Neural crest cell (in vitro differentiated cells): Measurements from ENCODE around the gene CSMD2. TPM values are rescaled to one million over a fixed set of nuclear protein-coding genes. Genes with fewer than 3 reads are reported as not detected.
"Not testable (repeated sequence)": the region's sequence is repeated elsewhere in the genome, so short reads cannot be mapped to it uniquely, and the experiment has no call there.

ENCODE experiments used
- DNase-seq: peaks from one replicate; pipeline ENCODE4 v3.0.0; 2021; ENCODE audit warnings: low read depth, mixed read lengths, low spot score
- H3K27ac Mint-ChIP-seq: one replicate; pipeline ENCODE4 v1.8.0; 2021; ENCODE audit warnings: mild to moderate bottlenecking, mixed read lengths; ENCODE audit not compliant: unreplicated experiment
- H3K27me3 Mint-ChIP-seq: 2 replicates; pipeline ENCODE4 v1.8.0; 2021; ENCODE audit warnings: low read depth, mild to moderate bottlenecking, mixed read lengths
- H3K36me3 Mint-ChIP-seq: 2 replicates; pipeline ENCODE4 v1.8.0; 2021; ENCODE audit warnings: low read depth, mild to moderate bottlenecking, mixed read lengths
- H3K4me1 Mint-ChIP-seq: 2 replicates; pipeline ENCODE4 v1.8.0; 2021; ENCODE audit warnings: mixed read lengths
- H3K4me3 Mint-ChIP-seq: one replicate; pipeline ENCODE4 v1.8.0; 2021; ENCODE audit warnings: mild to moderate bottlenecking, mixed read lengths
- H3K9me3 Mint-ChIP-seq: 2 replicates; pipeline ENCODE4 v1.8.0; 2021; ENCODE audit warnings: mixed read lengths
- total RNA-seq: library from RNA; stranded (reverse); gene quantifications from 2 replicates; pipeline ENCODE4 v1.2.1, GENCODE V29; 2021
- TF ChIP-seq, protein P1 (sequence below): fragments of 200-600 bp; sonication (generic); conservative IDR thresholded peaks from 2 replicates; pipeline ENCODE4 v1.5.0; 2021; ENCODE audit warnings: antibody characterized with exemption, mild to moderate bottlenecking

Gene CSMD2
- total RNA-seq, 1 donor from 2014 or later: 0.40 TPM

DNA sequence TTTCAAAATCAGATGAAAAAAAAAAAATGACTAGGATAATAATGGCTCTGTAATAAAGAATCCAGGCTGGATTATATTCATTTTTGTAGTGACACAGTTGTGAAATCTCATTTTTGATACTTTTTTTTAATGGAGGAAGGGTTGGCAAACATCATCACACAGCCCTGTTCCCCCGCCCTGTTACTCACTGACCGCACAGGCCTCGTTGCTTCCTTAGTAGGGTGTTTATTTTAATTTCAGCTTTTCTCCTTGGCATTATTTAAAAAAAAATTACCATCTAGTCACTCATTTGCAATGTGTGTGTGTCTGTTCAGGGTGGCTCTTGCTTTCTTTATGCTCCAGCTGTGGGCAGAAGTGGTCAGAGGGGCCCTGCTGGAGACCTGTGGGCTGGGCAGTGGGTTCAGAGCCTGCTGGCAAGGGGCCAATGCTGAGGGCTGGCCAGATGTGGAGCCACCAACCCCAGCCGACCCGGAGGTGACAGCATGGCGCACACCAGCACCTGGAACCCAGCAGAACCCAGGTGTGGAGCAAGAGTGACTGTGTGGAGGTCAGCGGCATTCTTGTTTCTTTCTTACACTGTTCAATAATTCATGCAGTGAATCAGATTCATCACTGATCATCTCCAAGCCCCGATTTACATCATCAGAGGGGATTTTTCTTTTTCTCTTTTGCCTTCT lies 648.0 kb downstream of the CSMD2 start:
- Mint-ChIP-seq H3K36me3 (no peaks in the 10 kb centered on the region), H3K4me3 (no peak overlapping the region), H3K4me1 (no peaks in the 10 kb centered on the region), H3K27me3 (peaks cover 3% of the 10 kb centered on the region), H3K9me3 (peaks cover 4% of the 10 kb centered on the region), H3K27ac (no peak overlapping the region)
- DNase-seq: no peak
- TF ChIP-seq, protein P1, sequence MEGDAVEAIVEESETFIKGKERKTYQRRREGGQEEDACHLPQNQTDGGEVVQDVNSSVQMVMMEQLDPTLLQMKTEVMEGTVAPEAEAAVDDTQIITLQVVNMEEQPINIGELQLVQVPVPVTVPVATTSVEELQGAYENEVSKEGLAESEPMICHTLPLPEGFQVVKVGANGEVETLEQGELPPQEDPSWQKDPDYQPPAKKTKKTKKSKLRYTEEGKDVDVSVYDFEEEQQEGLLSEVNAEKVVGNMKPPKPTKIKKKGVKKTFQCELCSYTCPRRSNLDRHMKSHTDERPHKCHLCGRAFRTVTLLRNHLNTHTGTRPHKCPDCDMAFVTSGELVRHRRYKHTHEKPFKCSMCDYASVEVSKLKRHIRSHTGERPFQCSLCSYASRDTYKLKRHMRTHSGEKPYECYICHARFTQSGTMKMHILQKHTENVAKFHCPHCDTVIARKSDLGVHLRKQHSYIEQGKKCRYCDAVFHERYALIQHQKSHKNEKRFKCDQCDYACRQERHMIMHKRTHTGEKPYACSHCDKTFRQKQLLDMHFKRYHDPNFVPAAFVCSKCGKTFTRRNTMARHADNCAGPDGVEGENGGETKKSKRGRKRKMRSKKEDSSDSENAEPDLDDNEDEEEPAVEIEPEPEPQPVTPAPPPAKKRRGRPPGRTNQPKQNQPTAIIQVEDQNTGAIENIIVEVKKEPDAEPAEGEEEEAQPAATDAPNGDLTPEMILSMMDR: no peak

DNA sequence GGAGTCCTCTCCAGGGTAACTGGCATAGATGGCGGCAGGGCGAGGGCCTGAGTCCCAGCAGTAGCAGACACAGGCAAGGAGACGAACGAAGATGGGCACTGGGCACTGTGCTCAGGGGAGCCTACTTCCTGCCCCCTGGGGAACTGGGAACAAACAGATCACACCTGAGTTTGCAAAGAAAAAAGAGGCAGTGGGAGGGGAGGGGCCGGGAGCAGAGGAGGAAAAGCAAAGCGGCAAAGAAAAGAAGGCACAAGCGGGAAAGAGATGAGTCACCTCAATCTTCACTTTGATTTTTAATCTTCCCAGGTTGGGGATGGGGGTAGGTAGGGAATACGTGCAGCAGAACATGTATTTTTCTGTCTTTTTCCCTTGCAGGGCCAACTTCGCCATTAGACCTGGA lies 648.6 kb downstream of the CSMD2 start:
- H3K36me3 Mint-ChIP-seq: no peaks in the 10 kb centered on the region
- H3K4me1 Mint-ChIP-seq: no peaks in the 10 kb centered on the region
- H3K9me3 Mint-ChIP-seq: peaks cover 4% of the 10 kb centered on the region
- H3K27me3 Mint-ChIP-seq: peaks cover 6% of the 10 kb centered on the region
- H3K27ac Mint-ChIP-seq: no peak overlapping the region
- no peak for DNase-seq
- H3K4me3 Mint-ChIP-seq: no peak overlapping the region
- TF ChIP-seq, protein P1: no peak

DNA sequence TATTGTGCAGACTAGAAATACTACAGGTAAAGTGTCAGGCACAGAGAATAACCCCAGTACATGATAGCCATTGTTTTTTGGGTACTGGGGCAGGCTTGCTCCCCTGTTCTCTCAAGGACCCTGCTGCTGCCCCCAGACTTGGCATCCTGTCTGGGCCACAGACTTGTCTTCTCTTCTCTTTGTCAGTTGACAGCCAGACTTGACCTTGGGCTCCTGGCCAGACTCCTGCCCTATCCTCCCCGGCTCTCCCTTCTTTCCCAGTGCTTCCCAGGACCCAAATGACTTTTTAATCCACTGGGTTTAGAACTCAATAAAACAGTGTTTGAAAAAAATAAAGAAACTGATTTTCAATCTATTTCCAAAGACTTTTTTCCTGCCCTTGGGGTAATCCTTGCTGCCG lies 649.4 kb downstream of the CSMD2 start:
- no peak for DNase-seq
- TF ChIP-seq, protein P1: no peak
- Mint-ChIP-seq H3K27ac (no peak overlapping the region), H3K9me3 (peaks cover 6% of the 10 kb centered on the region), H3K36me3 (no peaks in the 10 kb centered on the region), H3K4me3 (no peak overlapping the region), H3K27me3 (peaks cover 8% of the 10 kb centered on the region), H3K4me1 (no peaks in the 10 kb centered on the region)

DNA sequence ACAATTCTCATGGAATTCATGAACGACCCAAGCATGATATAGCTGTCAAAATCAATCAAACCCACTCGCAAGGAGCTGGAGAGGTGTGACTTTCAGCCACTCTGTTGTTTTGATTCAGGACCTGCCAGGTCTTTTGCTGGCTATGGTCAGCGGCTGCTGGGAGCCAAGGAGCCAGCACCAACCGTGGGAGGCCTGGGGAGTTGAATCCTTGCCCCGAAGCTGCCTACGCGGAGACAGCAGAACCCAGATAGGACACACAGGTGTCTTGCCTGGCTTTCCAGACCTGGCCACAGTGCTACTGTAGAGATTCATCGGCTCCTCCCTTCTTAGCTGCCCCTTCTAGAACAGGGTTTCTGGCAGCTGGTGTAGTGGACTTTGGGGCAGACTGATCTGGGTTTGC lies 649.9 kb downstream of the CSMD2 start:
- no peak overlapping the region for H3K27ac Mint-ChIP-seq
- peaks cover 8% of the 10 kb centered on the region for H3K27me3 Mint-ChIP-seq
- H3K4me3 Mint-ChIP-seq: no peak overlapping the region
- H3K4me1 Mint-ChIP-seq: no peaks in the 10 kb centered on the region
- H3K36me3 Mint-ChIP-seq: no peaks in the 10 kb centered on the region
- DNase-seq: no peak
- TF ChIP-seq, protein P1: no peak
- peaks cover 6% of the 10 kb centered on the region for H3K9me3 Mint-ChIP-seq

DNA sequence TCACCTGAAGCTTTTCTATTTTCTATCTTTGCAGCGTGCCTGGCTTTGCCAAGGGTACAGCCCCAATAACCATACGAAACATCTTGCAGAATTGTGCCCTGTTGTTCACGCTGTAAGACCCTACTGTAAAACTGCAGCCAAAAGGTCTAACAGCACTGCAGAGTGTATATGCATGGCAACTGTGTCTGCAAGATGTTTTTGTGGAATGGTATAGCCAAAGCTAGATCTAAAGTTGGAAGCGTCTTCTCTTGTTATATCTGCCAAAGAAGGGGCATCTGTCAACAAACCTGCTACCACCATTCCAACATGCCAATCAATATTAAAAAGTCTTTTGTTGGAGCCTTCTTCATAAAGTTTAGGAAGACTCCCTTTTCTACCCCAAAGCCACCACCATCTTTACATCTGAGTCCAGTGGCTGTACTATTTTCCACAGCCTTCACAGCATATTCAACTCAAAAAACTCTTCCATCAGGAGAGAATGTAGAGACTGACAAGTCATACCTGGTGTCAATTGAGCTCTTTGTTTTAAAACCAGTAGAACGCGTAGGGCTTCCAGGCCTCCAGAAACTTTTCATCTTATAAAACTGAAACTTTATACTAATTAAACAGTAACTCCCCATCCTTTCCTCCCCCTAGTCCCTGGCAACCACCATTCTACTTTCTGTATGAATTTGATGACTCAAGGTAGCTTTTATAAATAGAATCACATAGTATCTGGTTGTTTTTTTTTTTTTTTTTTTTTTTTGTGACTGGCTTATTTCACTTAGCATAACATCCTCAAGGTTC lies 652.6 kb downstream of the CSMD2 start:
- Mint-ChIP-seq H3K27me3 (peaks cover 8% of the 10 kb centered on the region), H3K27ac (no peak overlapping the region), H3K4me3 (no peak overlapping the region), H3K36me3 (no peaks in the 10 kb centered on the region), H3K9me3 (peaks cover 6% of the 10 kb centered on the region), H3K4me1 (no peaks in the 10 kb centered on the region)
- TF ChIP-seq, protein P1: no peak
- DNase-seq: no peak

DNA sequence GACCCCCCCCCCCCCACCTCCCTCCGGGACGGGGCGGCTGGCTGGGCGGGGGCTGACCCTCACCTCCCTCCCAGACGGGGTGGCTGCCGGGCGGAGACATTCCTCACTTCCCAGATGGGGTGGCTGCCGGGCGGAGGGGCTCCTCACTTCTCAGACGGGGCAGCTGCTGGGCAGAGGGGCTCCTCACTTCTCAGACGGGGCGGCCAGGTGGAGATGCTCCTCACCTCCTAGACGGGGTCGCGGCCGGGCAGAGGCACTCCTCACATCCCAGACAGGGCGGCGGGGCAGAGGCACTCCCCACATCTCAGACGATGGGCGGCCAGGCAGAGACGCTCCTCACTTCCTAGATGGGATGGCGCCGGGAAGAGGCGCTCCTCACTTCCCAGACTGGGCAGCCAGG lies 655.8 kb downstream of the CSMD2 start:
- not testable (repeated sequence) for H3K4me1 Mint-ChIP-seq, DNase-seq, H3K9me3 Mint-ChIP-seq, H3K4me3 Mint-ChIP-seq, H3K27me3 Mint-ChIP-seq, H3K27ac Mint-ChIP-seq, H3K36me3 Mint-ChIP-seq
